Measurements from ENCODE around the gene MAEL. TPM values are rescaled to one million over a fixed set of nuclear protein-coding genes. Genes with fewer than 3 reads are reported as not detected.
A peak's percentile ranks its signal among the peaks of the same experiment; 100 is the strongest.

Gene MAEL
- total RNA-seq, 1 experiment from 2014 or later, result not detected

DNA sequence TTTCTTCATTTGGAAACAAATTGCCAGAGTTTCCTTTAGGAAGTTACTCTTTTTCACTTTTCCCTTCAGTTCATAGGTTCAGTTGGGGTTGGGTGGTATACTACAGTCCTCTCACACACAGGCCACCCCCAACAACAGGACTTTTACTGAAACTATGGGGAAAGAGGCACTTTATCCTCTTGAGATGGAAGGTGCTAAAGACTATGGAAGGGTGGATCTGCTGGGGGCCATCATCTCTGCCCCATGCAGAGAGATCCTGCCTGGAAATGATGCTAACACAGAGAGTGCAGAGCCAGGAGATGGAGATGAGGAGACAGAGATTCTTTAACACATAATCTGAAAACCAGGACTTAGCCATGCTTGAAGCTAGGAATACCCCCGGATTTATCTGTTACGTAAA lies 38.0 kb upstream of the MAEL start:
- no peaks in the 10 kb centered on the region for H4K20me1 ChIP-seq (ENCODE audit: control insufficient read depth, insufficient read depth, insufficient read length)
- H4K8ac ChIP-seq (replicated peaks; ENCODE audit: insufficient read length, low read depth, low read length), result no peak overlapping the region
- 0 out of 2 replicates have a peak, but pooled peaks cover 5% of the 10 kb centered on the region for H3K4me1 ChIP-seq (ENCODE audit: insufficient read depth, low read length)
- H3K79me1 ChIP-seq (ENCODE audit: insufficient read depth, low read depth, low read length, poor library complexity, severe bottlenecking), result no peaks in the 10 kb centered on the region
- H3K56ac ChIP-seq (ENCODE audit: insufficient read length, low read depth, low read length), result no peak overlapping the region
- DNase-seq, result no peak
- H3K9me3 ChIP-seq (ENCODE audit: control insufficient read depth, low read depth, low read length), result no peaks in the 10 kb centered on the region
- H4K5ac ChIP-seq (ENCODE audit: insufficient read length, low read depth, low read length), result no peak overlapping the region
- no peaks in the 10 kb centered on the region for H3K9me3 Mint-ChIP-seq
- H3K27me3 ChIP-seq (ENCODE audit: insufficient read depth, low read length), result peaks cover 3% of the 10 kb centered on the region; the same call in 1 of the 2 replicates
- no peak for TF ChIP-seq CTCF (conservative IDR thresholded peaks at IDR 0.05)
- H3K79me2 ChIP-seq (ENCODE audit: insufficient read depth, low read length), result no peaks in the 10 kb centered on the region
- WGBS (ENCODE audit: extremely low coverage, insufficient read length, low lambda C conversion rate), result no CpG with 5 or more reads among the region's 2 CpGs
- H2BK15ac ChIP-seq (ENCODE audit: low read depth, low read length), result no peak overlapping the region
- H4K91ac ChIP-seq (ENCODE audit: insufficient read length, low read depth, low read length), result no peak overlapping the region
- peak overlapping the region in 1 of 3 experiments; percentile 6; a peak in 1 of 7 replicates for H3K27ac Mint-ChIP-seq
- no peak overlapping the region for H3K18ac ChIP-seq (ENCODE audit: insufficient read length, low read depth, low read length)
- H2BK20ac ChIP-seq (ENCODE audit: low read depth, low read length, poor library complexity, severe bottlenecking), result no peak overlapping the region
- no peak overlapping the region for H2BK120ac ChIP-seq (ENCODE audit: low read depth, low read length, poor library complexity, severe bottlenecking)
- peaks cover 51% of the 10 kb centered on the region for H3K27me3 Mint-ChIP-seq (ENCODE audit: low read depth)
- H2AFZ ChIP-seq (ENCODE audit: low read length), result no peak overlapping the region
- no peak overlapping the region for H3K23ac ChIP-seq (ENCODE audit: insufficient read length, low read depth, low read length)
- no peak overlapping the region for H3K4ac ChIP-seq (ENCODE audit: low read depth, low read length)
- no peak overlapping the region for H2AK5ac ChIP-seq (ENCODE audit: insufficient read length, low read length)
- H3K4me2 ChIP-seq (ENCODE audit: insufficient read depth, insufficient read length, low read length), result no peak overlapping the region
- H3K14ac ChIP-seq (ENCODE audit: insufficient read depth, low read length), result no peak overlapping the region
- no peak overlapping the region for H3T11ph ChIP-seq (ENCODE audit: low read length)
- no peak overlapping the region for H2BK5ac ChIP-seq (ENCODE audit: insufficient read length, low read length)
- no peak overlapping the region for H3K27ac ChIP-seq (ENCODE audit: insufficient read length, low read depth, low read length)
- no peak overlapping the region for H2BK12ac ChIP-seq (ENCODE audit: insufficient read length, low read depth, low read length)
- no peak overlapping the region for H3K9ac ChIP-seq (ENCODE audit: extremely low read depth, insufficient read length, low read length)
- H3K23me2 ChIP-seq (ENCODE audit: insufficient read length, low read depth, low read length, poor library complexity, severe bottlenecking), result peaks cover 3% of the 10 kb centered on the region
- H3K4me1 Mint-ChIP-seq, result peaks cover 43 to 54% of the 10 kb centered on the region in 2 experiments
- H3K36me3 Mint-ChIP-seq (ENCODE audit: insufficient read depth in 1 of 3, low read depth in 3 of 3), result peaks cover 0 to 2% (median 0%) of the 10 kb centered on the region in 3 experiments; a peak in 1 of 7 replicates
- no peak overlapping the region for H3K4me3 Mint-ChIP-seq

Data from H9 (cell line).